ENCODE results near the gene RTL1.

GRCh38 chr14:100857923-100858837, 45.3 kb downstream of the RTL1 start:
- TF ChIP-seq TEAD4 (IDR thresholded peaks at IDR 0.05) (no peak), REST (IDR thresholded peaks at IDR 0.05; ENCODE audit: low read depth) (no peak), EP300 (IDR thresholded peaks at IDR 0.05; ENCODE audit: borderline replicate concordance) (no peak), EGR1 (IDR thresholded peaks at IDR 0.05) (no peak), RAD21 (IDR thresholded peaks at IDR 0.05; ENCODE audit: low read depth) (no peak), YY1 (IDR thresholded peaks at IDR 0.05; ENCODE audit: low read depth) (no peak), NFIC (IDR thresholded peaks at IDR 0.05) (no peak), CEBPB (IDR thresholded peaks at IDR 0.05) (no peak), TAF1 (IDR thresholded peaks at IDR 0.05; ENCODE audit: low read depth) (no peak), CREB1 (IDR thresholded peaks at IDR 0.05; ENCODE audit: low read depth) (no peak), FOXM1 (IDR thresholded peaks at IDR 0.05; ENCODE audit: borderline replicate concordance, low read depth) (no peak), MAX (IDR thresholded peaks at IDR 0.05) (no peak), TCF12 (IDR thresholded peaks at IDR 0.05; ENCODE audit: low read depth) (no peak)

Measured in Ishikawa (cell line).